Neural progenitor cell (in vitro differentiated cells): ENCODE results near the gene PTPRN2. TPM values are rescaled to one million over a fixed set of nuclear protein-coding genes. Genes with fewer than 3 reads are reported as not detected.

Source experiments
- DNase-seq: peaks from one replicate; pipeline ENCODE4 v3.0.0-alpha.2; 2016; ENCODE audit warnings: low spot score
- H2AFZ ChIP-seq: fragments of 200-600 bp; sonication (generic); replicated peaks from 2 replicates; pipeline ENCODE4 v1.6.1; 2016; ENCODE audit warnings: antibody characterized with exemption
- H3F3A ChIP-seq: fragments of 200-600 bp; sonication (generic); 2 replicates; pipeline ENCODE4 v1.6.1; 2016; ENCODE audit warnings: antibody characterized with exemption, low read depth
- H3K27ac ChIP-seq: fragments of 200-600 bp; sonication (generic); 2 replicates; pipeline ENCODE4 v1.5.1; 2016; ENCODE audit warnings: mild to moderate bottlenecking
- H3K27me3 ChIP-seq: fragments of 200-600 bp; sonication (generic); 2 replicates; pipeline ENCODE4 v1.6.1; 2016; ENCODE audit warnings: mild to moderate bottlenecking, moderate library complexity
- H3K36me3 ChIP-seq: fragments of 200-600 bp; sonication (generic); 2 replicates; pipeline ENCODE4 v1.5.1; 2016
- H3K4me1 ChIP-seq: fragments of 200-600 bp; sonication (generic); 2 replicates; pipeline ENCODE4 v1.6.1; 2016; ENCODE audit warnings: mixed run types
- H3K4me2 ChIP-seq: fragments of 200-600 bp; sonication (generic); 2 replicates; pipeline ENCODE4 v1.6.1; 2016
- H3K4me3 ChIP-seq: fragments of 200-600 bp; sonication (generic); 2 replicates; pipeline ENCODE4 v1.5.1; 2016
- H3K79me2 ChIP-seq: fragments of 200-600 bp; sonication (generic); 2 replicates; pipeline ENCODE4 v1.6.1; 2016; ENCODE audit warnings: low read depth
- H3K9ac ChIP-seq: fragments of 200-600 bp; sonication (generic); 2 replicates; pipeline ENCODE4 v1.6.1; 2016
- H3K9me3 ChIP-seq: fragments of 200-600 bp; sonication (generic); 2 replicates; pipeline ENCODE4 v1.5.1; 2016; ENCODE audit warnings: low read depth
- H4K20me1 ChIP-seq: fragments of 200-600 bp; sonication (generic); 2 replicates; pipeline ENCODE4 v1.6.1; 2016; ENCODE audit warnings: low read depth
- H3K27ac Mint-ChIP-seq: 3 replicates; pipeline ENCODE4 v1.8.0; 2021; ENCODE audit warnings: mixed read lengths
- H3K27me3 Mint-ChIP-seq: 2 replicates; pipeline ENCODE4 v1.8.0; 2022; ENCODE audit warnings: low read depth, mild to moderate bottlenecking, inconsistent platforms, moderate library complexity, mixed read lengths; ENCODE audit not compliant: insufficient read depth
- H3K36me3 Mint-ChIP-seq: 3 replicates; pipeline ENCODE4 v1.8.0; 2021; ENCODE audit warnings: mixed read lengths
- H3K4me1 Mint-ChIP-seq: 3 replicates; pipeline ENCODE4 v1.8.0; 2021; ENCODE audit warnings: mixed read lengths
- H3K4me3 Mint-ChIP-seq: 3 replicates; pipeline ENCODE4 v1.8.0; 2021; ENCODE audit warnings: mild to moderate bottlenecking, moderate library complexity, mixed read lengths
- H3K9me3 Mint-ChIP-seq: 3 replicates; pipeline ENCODE4 v1.8.0; 2020; ENCODE audit warnings: mixed read lengths
- EZH2 ChIP-seq: fragments of 200-600 bp; sonication (generic); IDR thresholded peaks from 2 replicates; pipeline ENCODE4 v1.6.1; 2017; ENCODE audit warnings: antibody characterized with exemption, mild to moderate bottlenecking, moderate library complexity
- EZH2phosphoT487 ChIP-seq: fragments of 200-600 bp; sonication (generic); IDR thresholded peaks from 2 replicates; pipeline ENCODE4 v1.6.1; 2017; ENCODE audit warnings: antibody characterized with exemption
- total RNA-seq: library from RNA; depleted of rRNA; stranded (reverse); fragments of >200 nt; gene quantifications from 2 replicates; pipeline ENCODE4 v1.2.3, GENCODE V29; 2015; ENCODE audit warnings: low replicate concordance
- TF ChIP-seq, protein P1 (sequence below): fragments of 200-600 bp; sonication (generic); IDR thresholded peaks from 2 replicates; pipeline ENCODE4 v1.5.1; 2017; ENCODE audit warnings: antibody characterized with exemption, mild to moderate bottlenecking

Gene PTPRN2
- total RNA-seq, 1 donor from 2014 or later: 3.0 TPM

- no peak overlapping the region for H3K27ac ChIP-seq
- Mint-ChIP-seq H3K36me3 (peaks cover 15% of the 10 kb centered on the region), H3K27me3 (peaks cover 23% of the 10 kb centered on the region), H3K9me3 (peaks cover 39% of the 10 kb centered on the region), H3K27ac (no peak overlapping the region), H3K4me1 (peaks cover 19% of the 10 kb centered on the region), H3K4me3 (peak overlapping the region; percentile 66)
- no peaks in the 10 kb centered on the region for H3K9me3 ChIP-seq
- H3F3A ChIP-seq: peaks cover 43% of the 10 kb centered on the region
- H2AFZ ChIP-seq: no peak overlapping the region
- no peak overlapping the region for H3K9ac ChIP-seq
- TF ChIP-seq EZH2phosphoT487: no peak
- no peak for TF ChIP-seq EZH2
- TF ChIP-seq, protein P1, sequence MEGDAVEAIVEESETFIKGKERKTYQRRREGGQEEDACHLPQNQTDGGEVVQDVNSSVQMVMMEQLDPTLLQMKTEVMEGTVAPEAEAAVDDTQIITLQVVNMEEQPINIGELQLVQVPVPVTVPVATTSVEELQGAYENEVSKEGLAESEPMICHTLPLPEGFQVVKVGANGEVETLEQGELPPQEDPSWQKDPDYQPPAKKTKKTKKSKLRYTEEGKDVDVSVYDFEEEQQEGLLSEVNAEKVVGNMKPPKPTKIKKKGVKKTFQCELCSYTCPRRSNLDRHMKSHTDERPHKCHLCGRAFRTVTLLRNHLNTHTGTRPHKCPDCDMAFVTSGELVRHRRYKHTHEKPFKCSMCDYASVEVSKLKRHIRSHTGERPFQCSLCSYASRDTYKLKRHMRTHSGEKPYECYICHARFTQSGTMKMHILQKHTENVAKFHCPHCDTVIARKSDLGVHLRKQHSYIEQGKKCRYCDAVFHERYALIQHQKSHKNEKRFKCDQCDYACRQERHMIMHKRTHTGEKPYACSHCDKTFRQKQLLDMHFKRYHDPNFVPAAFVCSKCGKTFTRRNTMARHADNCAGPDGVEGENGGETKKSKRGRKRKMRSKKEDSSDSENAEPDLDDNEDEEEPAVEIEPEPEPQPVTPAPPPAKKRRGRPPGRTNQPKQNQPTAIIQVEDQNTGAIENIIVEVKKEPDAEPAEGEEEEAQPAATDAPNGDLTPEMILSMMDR: no peak
- H3K4me1 ChIP-seq: peaks cover 16% of the 10 kb centered on the region
- no peaks in the 10 kb centered on the region for H4K20me1 ChIP-seq
- H3K4me2 ChIP-seq: no peak overlapping the region
- H3K79me2 ChIP-seq: no peaks in the 10 kb centered on the region
- H3K36me3 ChIP-seq: no peaks in the 10 kb centered on the region
- DNase-seq: no peak
- no peaks in the 10 kb centered on the region for H3K27me3 ChIP-seq
- H3K4me3 ChIP-seq: no peak overlapping the region
Measured at GRCh38 chr7:158315881-158316280, 271.7 kb downstream of the PTPRN2 start.

- Histone ChIP-seq H3F3A (peaks cover 43% of the 10 kb centered on the region), H3K4me1 (peaks cover 16% of the 10 kb centered on the region), H3K27ac (no peak overlapping the region), H3K27me3 (no peaks in the 10 kb centered on the region), H3K79me2 (no peaks in the 10 kb centered on the region), H3K9ac (no peak overlapping the region), H3K4me2 (no peak overlapping the region), H3K4me3 (no peak overlapping the region), H3K9me3 (no peaks in the 10 kb centered on the region), H4K20me1 (no peaks in the 10 kb centered on the region), H3K36me3 (no peaks in the 10 kb centered on the region), H2AFZ (no peak overlapping the region)
- DNase-seq: no peak
- H3K4me1 Mint-ChIP-seq: peaks cover 19% of the 10 kb centered on the region
- H3K9me3 Mint-ChIP-seq: peaks cover 39% of the 10 kb centered on the region
- H3K27ac Mint-ChIP-seq: no peak overlapping the region
- H3K27me3 Mint-ChIP-seq: peaks cover 18% of the 10 kb centered on the region
- peaks cover 15% of the 10 kb centered on the region for H3K36me3 Mint-ChIP-seq
- peak overlapping the region; percentile 66 for H3K4me3 Mint-ChIP-seq
- TF ChIP-seq, protein P1: no peak
- no peak for TF ChIP-seq EZH2phosphoT487
- no peak for TF ChIP-seq EZH2
Measured at GRCh38 chr7:158315326-158315725, 272.3 kb downstream of the PTPRN2 start.

DNA sequence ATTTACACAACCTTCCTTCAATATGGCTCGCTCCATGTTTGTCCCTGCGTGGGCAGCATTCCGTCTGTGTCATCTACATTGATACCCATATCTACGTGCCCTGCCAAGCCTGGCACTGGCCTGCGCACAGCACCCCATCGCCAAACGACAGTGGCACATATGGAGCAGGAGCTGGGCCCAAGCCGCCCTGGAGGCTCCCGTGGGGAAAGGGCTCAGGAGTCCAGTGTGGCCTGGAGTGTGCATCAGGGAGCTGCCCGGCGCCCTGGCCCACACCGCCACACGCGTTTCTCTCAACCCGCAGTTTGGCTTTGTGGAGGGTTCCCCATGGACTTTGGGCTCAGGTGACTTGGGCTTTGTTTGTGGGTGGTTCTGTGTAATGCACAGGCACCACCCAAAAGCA, 273.2 kb downstream of the PTPRN2 start:
- H3K27me3 ChIP-seq: no peaks in the 10 kb centered on the region
- no peak overlapping the region for H3K4me3 ChIP-seq
- no peak for DNase-seq
- H3K4me1 ChIP-seq: peaks cover 16% of the 10 kb centered on the region
- no peaks in the 10 kb centered on the region for H3K36me3 ChIP-seq
- H3K4me1 Mint-ChIP-seq: peaks cover 19% of the 10 kb centered on the region
- no peak overlapping the region for H3K4me3 Mint-ChIP-seq
- H3K9me3 Mint-ChIP-seq: peaks cover 43% of the 10 kb centered on the region
- peaks cover 43% of the 10 kb centered on the region for H3F3A ChIP-seq
- H3K9me3 ChIP-seq: peaks cover 2% of the 10 kb centered on the region
- TF ChIP-seq EZH2: no peak
- TF ChIP-seq, protein P1: no peak
- TF ChIP-seq EZH2phosphoT487: no peak
- H4K20me1 ChIP-seq: no peaks in the 10 kb centered on the region
- H2AFZ ChIP-seq: no peak overlapping the region
- no peak overlapping the region for H3K9ac ChIP-seq
- peaks cover 23% of the 10 kb centered on the region for H3K36me3 Mint-ChIP-seq
- H3K27me3 Mint-ChIP-seq: peaks cover 19% of the 10 kb centered on the region
- no peak overlapping the region for H3K27ac ChIP-seq
- H3K4me2 ChIP-seq: no peak overlapping the region
- H3K27ac Mint-ChIP-seq: no peak overlapping the region
- H3K79me2 ChIP-seq: no peaks in the 10 kb centered on the region
